Measurements from ENCODE around the gene MTR.
"Not testable (repeated sequence)": the region's sequence is repeated elsewhere in the genome, so short reads cannot be mapped to it uniquely, and the experiment has no call there.

DNA sequence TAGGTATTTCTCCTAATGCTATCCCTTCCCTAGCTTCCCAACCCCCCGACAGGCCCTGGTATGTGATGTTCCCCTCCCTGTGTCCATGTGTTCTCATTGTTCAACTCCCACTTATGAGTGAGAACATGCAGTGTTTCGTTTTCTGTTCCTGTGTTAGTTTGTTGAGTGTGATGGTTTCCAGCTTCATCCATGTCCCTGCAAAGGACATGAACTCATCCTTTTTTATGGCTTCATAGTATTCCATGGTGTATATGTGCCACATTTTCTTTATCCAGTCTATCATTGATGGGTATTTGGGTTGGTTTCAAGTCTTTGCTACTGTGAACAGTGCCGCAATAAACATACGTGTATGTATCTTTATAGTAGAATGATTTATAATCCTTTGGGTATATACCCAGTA lies 61.6 kb downstream of the MTR start:
- TF ChIP-seq, protein P1, sequence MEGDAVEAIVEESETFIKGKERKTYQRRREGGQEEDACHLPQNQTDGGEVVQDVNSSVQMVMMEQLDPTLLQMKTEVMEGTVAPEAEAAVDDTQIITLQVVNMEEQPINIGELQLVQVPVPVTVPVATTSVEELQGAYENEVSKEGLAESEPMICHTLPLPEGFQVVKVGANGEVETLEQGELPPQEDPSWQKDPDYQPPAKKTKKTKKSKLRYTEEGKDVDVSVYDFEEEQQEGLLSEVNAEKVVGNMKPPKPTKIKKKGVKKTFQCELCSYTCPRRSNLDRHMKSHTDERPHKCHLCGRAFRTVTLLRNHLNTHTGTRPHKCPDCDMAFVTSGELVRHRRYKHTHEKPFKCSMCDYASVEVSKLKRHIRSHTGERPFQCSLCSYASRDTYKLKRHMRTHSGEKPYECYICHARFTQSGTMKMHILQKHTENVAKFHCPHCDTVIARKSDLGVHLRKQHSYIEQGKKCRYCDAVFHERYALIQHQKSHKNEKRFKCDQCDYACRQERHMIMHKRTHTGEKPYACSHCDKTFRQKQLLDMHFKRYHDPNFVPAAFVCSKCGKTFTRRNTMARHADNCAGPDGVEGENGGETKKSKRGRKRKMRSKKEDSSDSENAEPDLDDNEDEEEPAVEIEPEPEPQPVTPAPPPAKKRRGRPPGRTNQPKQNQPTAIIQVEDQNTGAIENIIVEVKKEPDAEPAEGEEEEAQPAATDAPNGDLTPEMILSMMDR (IDR thresholded peaks at IDR 0.05 in 2 of 3, conservative IDR thresholded peaks at IDR 0.05 in 1 of 3; ENCODE audit: borderline replicate concordance in 1 of 3, insufficient read depth in 1 of 3, low read depth in 2 of 3, low read length in 2 of 3), result not testable (repeated sequence)
- not testable (repeated sequence) for TF ChIP-seq EZH2phosphoT487 (IDR thresholded peaks at IDR 0.05; ENCODE audit: borderline replicate concordance); SP1 (IDR thresholded peaks at IDR 0.05; ENCODE audit: low read depth); CEBPB (IDR thresholded peaks at IDR 0.05; ENCODE audit: low read depth)
- TF ChIP-seq, protein P2, sequence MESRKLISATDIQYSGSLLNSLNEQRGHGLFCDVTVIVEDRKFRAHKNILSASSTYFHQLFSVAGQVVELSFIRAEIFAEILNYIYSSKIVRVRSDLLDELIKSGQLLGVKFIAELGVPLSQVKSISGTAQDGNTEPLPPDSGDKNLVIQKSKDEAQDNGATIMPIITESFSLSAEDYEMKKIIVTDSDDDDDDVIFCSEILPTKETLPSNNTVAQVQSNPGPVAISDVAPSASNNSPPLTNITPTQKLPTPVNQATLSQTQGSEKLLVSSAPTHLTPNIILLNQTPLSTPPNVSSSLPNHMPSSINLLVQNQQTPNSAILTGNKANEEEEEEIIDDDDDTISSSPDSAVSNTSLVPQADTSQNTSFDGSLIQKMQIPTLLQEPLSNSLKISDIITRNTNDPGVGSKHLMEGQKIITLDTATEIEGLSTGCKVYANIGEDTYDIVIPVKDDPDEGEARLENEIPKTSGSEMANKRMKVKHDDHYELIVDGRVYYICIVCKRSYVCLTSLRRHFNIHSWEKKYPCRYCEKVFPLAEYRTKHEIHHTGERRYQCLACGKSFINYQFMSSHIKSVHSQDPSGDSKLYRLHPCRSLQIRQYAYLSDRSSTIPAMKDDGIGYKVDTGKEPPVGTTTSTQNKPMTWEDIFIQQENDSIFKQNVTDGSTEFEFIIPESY (IDR thresholded peaks at IDR 0.05; ENCODE audit: extremely low read depth, insufficient replicate concordance, low read length), result not testable (repeated sequence)
- TF ChIP-seq, protein P3, sequence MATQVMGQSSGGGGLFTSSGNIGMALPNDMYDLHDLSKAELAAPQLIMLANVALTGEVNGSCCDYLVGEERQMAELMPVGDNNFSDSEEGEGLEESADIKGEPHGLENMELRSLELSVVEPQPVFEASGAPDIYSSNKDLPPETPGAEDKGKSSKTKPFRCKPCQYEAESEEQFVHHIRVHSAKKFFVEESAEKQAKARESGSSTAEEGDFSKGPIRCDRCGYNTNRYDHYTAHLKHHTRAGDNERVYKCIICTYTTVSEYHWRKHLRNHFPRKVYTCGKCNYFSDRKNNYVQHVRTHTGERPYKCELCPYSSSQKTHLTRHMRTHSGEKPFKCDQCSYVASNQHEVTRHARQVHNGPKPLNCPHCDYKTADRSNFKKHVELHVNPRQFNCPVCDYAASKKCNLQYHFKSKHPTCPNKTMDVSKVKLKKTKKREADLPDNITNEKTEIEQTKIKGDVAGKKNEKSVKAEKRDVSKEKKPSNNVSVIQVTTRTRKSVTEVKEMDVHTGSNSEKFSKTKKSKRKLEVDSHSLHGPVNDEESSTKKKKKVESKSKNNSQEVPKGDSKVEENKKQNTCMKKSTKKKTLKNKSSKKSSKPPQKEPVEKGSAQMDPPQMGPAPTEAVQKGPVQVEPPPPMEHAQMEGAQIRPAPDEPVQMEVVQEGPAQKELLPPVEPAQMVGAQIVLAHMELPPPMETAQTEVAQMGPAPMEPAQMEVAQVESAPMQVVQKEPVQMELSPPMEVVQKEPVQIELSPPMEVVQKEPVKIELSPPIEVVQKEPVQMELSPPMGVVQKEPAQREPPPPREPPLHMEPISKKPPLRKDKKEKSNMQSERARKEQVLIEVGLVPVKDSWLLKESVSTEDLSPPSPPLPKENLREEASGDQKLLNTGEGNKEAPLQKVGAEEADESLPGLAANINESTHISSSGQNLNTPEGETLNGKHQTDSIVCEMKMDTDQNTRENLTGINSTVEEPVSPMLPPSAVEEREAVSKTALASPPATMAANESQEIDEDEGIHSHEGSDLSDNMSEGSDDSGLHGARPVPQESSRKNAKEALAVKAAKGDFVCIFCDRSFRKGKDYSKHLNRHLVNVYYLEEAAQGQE (IDR thresholded peaks at IDR 0.05; ENCODE audit: low read depth), result not testable (repeated sequence)

All from HCT116 (cell line).